Activated CD8-positive, alpha-beta T cell treated with anti-CD3 and anti-CD28 coated beads for 36 hours (primary cell): ENCODE data around the gene AGA. TPM values are rescaled to one million over a fixed set of nuclear protein-coding genes. Genes with fewer than 3 reads are reported as not detected.

Source experiments
- ATAC-seq: fragments of 200-7000 bp; cut with Tn5 transposase; one replicate; pipeline ENCODE4 v1.10.0; 2021; ENCODE audit warnings: mild to moderate bottlenecking, moderate library complexity
- CTCF ChIA-PET: fragments of 350-600 bp; sonication (Branson Sonifier 250); formaldehyde crosslinking; loops from one replicate; lab custom pipeline; 2021; ENCODE audit warnings: antibody characterized with exemption; lab: Charles Lee
- POLR2A ChIA-PET: fragments of 350-600 bp; sonication (Branson Sonifier 250); formaldehyde crosslinking; loops from one replicate; lab custom pipeline; 2021; ENCODE audit warnings: antibody characterized with exemption; lab: Charles Lee
- DNase-seq: peaks from one replicate; pipeline ENCODE4 v3.0.0-alpha.2; 2020
- H3K27ac Mint-ChIP-seq: one replicate; pipeline ENCODE4 v1.8.0; 2021; ENCODE audit warnings: mild to moderate bottlenecking, mixed read lengths
- H3K27me3 Mint-ChIP-seq: one replicate; pipeline ENCODE4 v1.8.0; 2021; ENCODE audit warnings: mixed read lengths
- H3K36me3 Mint-ChIP-seq: one replicate; pipeline ENCODE4 v1.8.0; 2021; ENCODE audit warnings: low read depth, mixed read lengths
- H3K4me1 Mint-ChIP-seq: one replicate; pipeline ENCODE4 v1.8.0; 2021; ENCODE audit warnings: low read depth, mixed read lengths
- H3K4me3 Mint-ChIP-seq: one replicate; pipeline ENCODE4 v1.8.0; 2021; ENCODE audit warnings: mild to moderate bottlenecking, moderate library complexity, mixed read lengths
- H3K9me3 Mint-ChIP-seq: one replicate; pipeline ENCODE4 v1.8.0; 2021; ENCODE audit warnings: mixed read lengths
- CTCF ChIP-seq: fragments of 200-600 bp; IDR thresholded peaks from one replicate; pipeline ENCODE4 v1.8.0; 2022; ENCODE audit warnings: antibody characterized with exemption, mild to moderate bottlenecking
- intact Hi-C: fragments of 100-400 bp; cut with micrococcal nuclease; formaldehyde crosslinking; loops from one replicate; pipeline ENCODE4 v1.10.0; 2022
- total RNA-seq, 2 experiments: library from RNA; stranded (reverse); gene quantifications; one replicate each; pipeline ENCODE4 v1.2.3, GENCODE V29; 2021

AGA gene
- total RNA-seq, 2 experiments from 2014 or later: 19.7 to 21.8 TPM

- DNase-seq (no peak), ATAC-seq (no peak)
- H3K27ac Mint-ChIP-seq: no peak overlapping the region
- intact Hi-C loops: no loop called here
- H3K4me3 Mint-ChIP-seq: no peak overlapping the region
- H3K9me3 Mint-ChIP-seq: no peaks in the 10 kb centered on the region
- no peaks in the 10 kb centered on the region for H3K27me3 Mint-ChIP-seq
- H3K36me3 Mint-ChIP-seq: no peaks in the 10 kb centered on the region
- CTCF ChIA-PET: interaction anchor here (0.6 to 1.3 kb wide), 2 partner anchors 12 to 96 kb away, joined by 3 read pairs; no protein-coding TSS in a partner anchor
- H3K4me1 Mint-ChIP-seq: peaks cover 37% of the 10 kb centered on the region
- TF ChIP-seq CTCF: no peak
- POLR2A ChIA-PET: interaction anchor here (1.6 to 1.8 kb wide), 2 partner anchors 11 to 38 kb away, joined by 3 to 7 read pairs; partner anchors contain the start of gene AGA
Measured at GRCh38 chr4:177404342-177404741, 37.9 kb downstream of the AGA start.

GRCh38 chr4:177403746-177404145 is 38.5 kb downstream of the AGA start:
- no peak for ATAC-seq
- Mint-ChIP-seq H3K36me3 (no peaks in the 10 kb centered on the region), H3K4me3 (no peak overlapping the region), H3K9me3 (no peaks in the 10 kb centered on the region), H3K27ac (no peak overlapping the region), H3K27me3 (no peaks in the 10 kb centered on the region), H3K4me1 (peaks cover 38% of the 10 kb centered on the region)
- no peak for TF ChIP-seq CTCF
- CTCF ChIA-PET: interaction anchor here (0.6 to 1.6 kb wide), 4 partner anchors 10 to 153 kb away, joined by 3 to 5 read pairs (median 4); no protein-coding TSS in a partner anchor
- intact Hi-C loops: no loop called here
- DNase-seq: no peak
- POLR2A ChIA-PET: interaction anchor here (1.6 to 1.8 kb wide), 2 partner anchors 11 to 38 kb away, joined by 3 to 7 read pairs; partner anchors contain the start of gene AGA

GRCh38 chr4:177401658-177402273 is 40.5 kb downstream of the AGA start:
- H3K36me3 Mint-ChIP-seq: no peaks in the 10 kb centered on the region
- H3K9me3 Mint-ChIP-seq: no peaks in the 10 kb centered on the region
- no peak for TF ChIP-seq CTCF
- CTCF ChIA-PET: no interaction called here
- H3K27me3 Mint-ChIP-seq: no peaks in the 10 kb centered on the region
- DNase-seq: no peak
- peaks cover 38% of the 10 kb centered on the region for H3K4me1 Mint-ChIP-seq
- intact Hi-C loops: no loop called here
- POLR2A ChIA-PET: no interaction called here
- no peak overlapping the region for H3K4me3 Mint-ChIP-seq
- peak overlapping the region; percentile 54 for H3K27ac Mint-ChIP-seq
- no peak for ATAC-seq

GRCh38 chr4:177400030-177400429 is 42.2 kb downstream of the AGA start:
- POLR2A ChIA-PET: no interaction called here
- Mint-ChIP-seq H3K27ac (peak overlapping the region; percentile 24), H3K36me3 (no peaks in the 10 kb centered on the region), H3K4me1 (peaks cover 38% of the 10 kb centered on the region), H3K9me3 (no peaks in the 10 kb centered on the region), H3K27me3 (no peaks in the 10 kb centered on the region), H3K4me3 (no peak overlapping the region)
- no peak for TF ChIP-seq CTCF
- CTCF ChIA-PET: no interaction called here
- DNase-seq (no peak), ATAC-seq (no peak)
- intact Hi-C loops: no loop called here

- peaks cover 42% of the 10 kb centered on the region for H3K4me1 Mint-ChIP-seq
Measured at GRCh38 chr4:177396352-177396751, 45.9 kb downstream of the AGA start.

More at GRCh38 chr4:177396352-177396751, 45.9 kb downstream of the AGA start:
- ATAC-seq: no peak
- intact Hi-C loops: no loop called here
- no peak overlapping the region for H3K27ac Mint-ChIP-seq
- no peaks in the 10 kb centered on the region for H3K36me3 Mint-ChIP-seq
- no peaks in the 10 kb centered on the region for H3K27me3 Mint-ChIP-seq
- no peak overlapping the region for H3K4me3 Mint-ChIP-seq
- CTCF ChIA-PET: no interaction called here
- no peak for TF ChIP-seq CTCF
- DNase-seq: no peak
- POLR2A ChIA-PET: no interaction called here
- H3K9me3 Mint-ChIP-seq: no peaks in the 10 kb centered on the region
